C4-2B (cell line): ENCODE data around the gene FREM3.

Experiments
- ZFX ChIP-seq: fragments of 450-650 bp; IDR thresholded peaks from 2 replicates; pipeline ENCODE4 v1.6.1; 2017
- TF ChIP-seq, protein P1 (sequence below): fragments of 450-650 bp; conservative IDR thresholded peaks from 2 replicates; pipeline ENCODE4 v1.5.1; 2017; ENCODE audit warnings: mild to moderate bottlenecking

DNA sequence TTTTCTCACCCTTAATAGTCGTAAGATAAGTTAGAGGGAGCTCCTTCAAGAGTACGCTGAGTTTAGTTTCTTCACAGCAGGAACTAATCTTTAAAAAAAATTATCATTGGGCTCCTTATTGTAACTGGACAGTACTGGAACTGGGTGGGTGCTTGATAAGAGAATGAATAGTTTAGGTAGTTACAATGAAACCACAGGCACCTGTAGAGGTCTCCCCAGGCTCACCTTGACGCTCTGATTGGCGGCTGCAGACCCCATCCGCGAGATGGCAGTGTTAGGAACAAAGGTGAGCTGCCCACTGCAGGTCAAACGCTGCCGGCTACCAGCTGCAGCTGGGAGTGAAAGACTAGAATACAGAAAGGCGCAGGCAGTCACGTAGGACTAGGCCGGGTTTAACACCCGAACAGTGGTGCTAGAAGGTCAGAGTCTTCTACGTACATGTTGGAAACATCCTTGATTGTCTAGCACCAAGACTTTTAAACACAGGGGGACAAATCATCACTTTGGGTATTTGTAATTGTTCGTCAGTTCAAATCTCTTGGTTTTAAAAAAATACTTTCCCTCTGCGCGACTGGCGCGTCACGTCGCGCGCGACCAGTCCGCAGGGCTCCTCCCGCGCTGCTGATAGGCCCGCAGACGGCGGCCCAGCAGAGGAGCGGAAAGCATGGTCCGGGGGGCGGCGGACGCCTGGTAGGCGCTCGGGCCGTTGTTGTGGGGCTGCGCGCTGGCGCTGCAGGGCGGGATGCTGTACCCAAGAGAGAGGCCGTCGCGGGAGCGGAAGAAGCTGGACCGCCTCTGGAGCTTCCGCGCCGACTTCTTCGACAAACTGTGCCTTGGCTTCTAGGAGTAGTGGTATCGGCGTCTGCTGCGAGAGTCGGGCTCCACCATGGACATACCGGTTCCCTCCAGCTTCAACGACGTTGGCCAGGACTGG is 141.4 kb downstream of the FREM3 start:
- TF ChIP-seq, protein P1, sequence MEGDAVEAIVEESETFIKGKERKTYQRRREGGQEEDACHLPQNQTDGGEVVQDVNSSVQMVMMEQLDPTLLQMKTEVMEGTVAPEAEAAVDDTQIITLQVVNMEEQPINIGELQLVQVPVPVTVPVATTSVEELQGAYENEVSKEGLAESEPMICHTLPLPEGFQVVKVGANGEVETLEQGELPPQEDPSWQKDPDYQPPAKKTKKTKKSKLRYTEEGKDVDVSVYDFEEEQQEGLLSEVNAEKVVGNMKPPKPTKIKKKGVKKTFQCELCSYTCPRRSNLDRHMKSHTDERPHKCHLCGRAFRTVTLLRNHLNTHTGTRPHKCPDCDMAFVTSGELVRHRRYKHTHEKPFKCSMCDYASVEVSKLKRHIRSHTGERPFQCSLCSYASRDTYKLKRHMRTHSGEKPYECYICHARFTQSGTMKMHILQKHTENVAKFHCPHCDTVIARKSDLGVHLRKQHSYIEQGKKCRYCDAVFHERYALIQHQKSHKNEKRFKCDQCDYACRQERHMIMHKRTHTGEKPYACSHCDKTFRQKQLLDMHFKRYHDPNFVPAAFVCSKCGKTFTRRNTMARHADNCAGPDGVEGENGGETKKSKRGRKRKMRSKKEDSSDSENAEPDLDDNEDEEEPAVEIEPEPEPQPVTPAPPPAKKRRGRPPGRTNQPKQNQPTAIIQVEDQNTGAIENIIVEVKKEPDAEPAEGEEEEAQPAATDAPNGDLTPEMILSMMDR = peak; percentile 80
- no peak for TF ChIP-seq ZFX
